Ovary (tissue), 3 donors: ENCODE data around the gene ATXN7L3.

ENCODE experiments used
- POLR2A ChIP-seq: fragments of 450-650 bp; IDR thresholded peaks from one replicate; pipeline ENCODE4 v1.6.1; 2017; ENCODE audit warnings: antibody characterized with exemption, mild to moderate bottlenecking, moderate library complexity
- TF ChIP-seq, protein P1 (sequence below), 3 donors: fragments of 450-650 bp in 2 of 3; fragments of 200-600 bp in 1 of 3; IDR thresholded peaks; one replicate each; pipeline versions ENCODE4 v1.5.1 to v1.8.0; 2016 to 2022; ENCODE audit warnings: antibody characterized with exemption in 3 of 3, mild to moderate bottlenecking in 1 of 3
- donor health status: DM: no; HTN: no; CAD: no.

DNA sequence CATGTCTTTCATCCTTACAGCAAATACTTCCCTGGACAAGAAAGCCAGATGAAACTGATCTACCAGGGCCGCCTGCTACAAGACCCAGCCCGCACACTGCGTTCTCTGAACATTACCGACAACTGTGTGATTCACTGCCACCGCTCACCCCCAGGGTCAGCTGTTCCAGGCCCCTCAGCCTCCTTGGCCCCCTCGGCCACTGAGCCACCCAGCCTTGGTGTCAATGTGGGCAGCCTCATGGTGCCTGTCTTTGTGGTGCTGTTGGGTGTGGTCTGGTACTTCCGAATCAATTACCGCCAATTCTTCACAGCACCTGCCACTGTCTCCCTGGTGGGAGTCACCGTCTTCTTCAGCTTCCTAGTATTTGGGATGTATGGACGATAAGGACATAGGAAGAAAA, 9.2 kb downstream of the ATXN7L3 start:
- TF ChIP-seq POLR2A, result no peak
- TF ChIP-seq, protein P1, sequence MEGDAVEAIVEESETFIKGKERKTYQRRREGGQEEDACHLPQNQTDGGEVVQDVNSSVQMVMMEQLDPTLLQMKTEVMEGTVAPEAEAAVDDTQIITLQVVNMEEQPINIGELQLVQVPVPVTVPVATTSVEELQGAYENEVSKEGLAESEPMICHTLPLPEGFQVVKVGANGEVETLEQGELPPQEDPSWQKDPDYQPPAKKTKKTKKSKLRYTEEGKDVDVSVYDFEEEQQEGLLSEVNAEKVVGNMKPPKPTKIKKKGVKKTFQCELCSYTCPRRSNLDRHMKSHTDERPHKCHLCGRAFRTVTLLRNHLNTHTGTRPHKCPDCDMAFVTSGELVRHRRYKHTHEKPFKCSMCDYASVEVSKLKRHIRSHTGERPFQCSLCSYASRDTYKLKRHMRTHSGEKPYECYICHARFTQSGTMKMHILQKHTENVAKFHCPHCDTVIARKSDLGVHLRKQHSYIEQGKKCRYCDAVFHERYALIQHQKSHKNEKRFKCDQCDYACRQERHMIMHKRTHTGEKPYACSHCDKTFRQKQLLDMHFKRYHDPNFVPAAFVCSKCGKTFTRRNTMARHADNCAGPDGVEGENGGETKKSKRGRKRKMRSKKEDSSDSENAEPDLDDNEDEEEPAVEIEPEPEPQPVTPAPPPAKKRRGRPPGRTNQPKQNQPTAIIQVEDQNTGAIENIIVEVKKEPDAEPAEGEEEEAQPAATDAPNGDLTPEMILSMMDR (IDR thresholded peaks at IDR 0.05), result no peak
